ENCODE results near the gene GPX3.

DNA sequence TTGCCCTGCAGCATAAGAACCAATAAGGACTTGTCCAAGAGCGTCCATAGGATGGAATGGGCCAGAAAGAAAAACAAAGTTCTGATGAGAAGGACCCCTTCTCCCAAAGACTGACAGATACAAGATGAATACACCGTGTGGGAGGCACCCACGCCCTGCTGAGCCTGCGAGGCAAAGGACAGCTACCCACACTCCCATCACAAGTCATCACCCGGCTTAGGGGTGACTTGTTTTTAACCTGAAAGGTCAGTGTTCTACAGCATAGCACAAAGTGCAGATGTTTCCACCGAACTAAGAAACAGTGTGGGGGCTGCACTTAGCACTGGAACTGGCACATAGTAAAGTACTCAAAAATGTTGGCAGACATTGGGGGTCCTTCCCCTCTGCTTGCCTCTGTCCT lies 46.5 kb downstream of the GPX3 start:
- no peak for TF ChIP-seq FOXA1 (IDR thresholded peaks at IDR 0.05)
- no peak for TF ChIP-seq LEF1 (IDR thresholded peaks at IDR 0.05; ENCODE audit: borderline replicate concordance)
- no peak for TF ChIP-seq ZNF384 (IDR thresholded peaks at IDR 0.05)
- TF ChIP-seq ELF4 (IDR thresholded peaks at IDR 0.05) = no peak
- TF ChIP-seq SUZ12 (IDR thresholded peaks at IDR 0.05) = no peak
- no peak for TF ChIP-seq SP1 (IDR thresholded peaks at IDR 0.05)
- no peak for TF ChIP-seq TARDBP (IDR thresholded peaks at IDR 0.05)
- TF ChIP-seq BHLHE40 (IDR thresholded peaks at IDR 0.05; ENCODE audit: borderline replicate concordance) = no peak
- no peak for TF ChIP-seq FOXK2 (IDR thresholded peaks at IDR 0.05)
- no peak for TF ChIP-seq FOXM1 (IDR thresholded peaks at IDR 0.05; ENCODE audit: borderline replicate concordance)
